Vagina (tissue), 2 donors: ENCODE results near the gene KCNJ10.

Source experiments
- POLR2A ChIP-seq, 2 donors: fragments of 450-650 bp; IDR thresholded peaks; one replicate each; pipeline ENCODE4 v1.6.1; 2017; ENCODE audit warnings: antibody characterized with exemption in 2 of 2, mild to moderate bottlenecking in 2 of 2, moderate library complexity in 2 of 2
- POLR2AphosphoS5 ChIP-seq, 2 donors: sonication (generic); formaldehyde crosslinking; IDR thresholded peaks; one replicate each; pipeline ENCODE4 v1.9.0; 2017; ENCODE audit warnings: antibody characterized with exemption in 2 of 2, mild to moderate bottlenecking in 2 of 2, low read depth in 1 of 2; ENCODE audit not compliant: insufficient read depth in 1 of 2
- TF ChIP-seq, protein P1 (sequence below), 3 experiments: fragments of 450-650 bp in 2 of 3; fragments of 200-600 bp in 1 of 3; sonication (generic) in 1 of 3; IDR thresholded peaks; one replicate each; pipeline ENCODE4 v1.5.1; 2017 to 2019; ENCODE audit warnings: antibody characterized with exemption in 3 of 3, mild to moderate bottlenecking in 2 of 3, moderate library complexity in 2 of 3

DNA sequence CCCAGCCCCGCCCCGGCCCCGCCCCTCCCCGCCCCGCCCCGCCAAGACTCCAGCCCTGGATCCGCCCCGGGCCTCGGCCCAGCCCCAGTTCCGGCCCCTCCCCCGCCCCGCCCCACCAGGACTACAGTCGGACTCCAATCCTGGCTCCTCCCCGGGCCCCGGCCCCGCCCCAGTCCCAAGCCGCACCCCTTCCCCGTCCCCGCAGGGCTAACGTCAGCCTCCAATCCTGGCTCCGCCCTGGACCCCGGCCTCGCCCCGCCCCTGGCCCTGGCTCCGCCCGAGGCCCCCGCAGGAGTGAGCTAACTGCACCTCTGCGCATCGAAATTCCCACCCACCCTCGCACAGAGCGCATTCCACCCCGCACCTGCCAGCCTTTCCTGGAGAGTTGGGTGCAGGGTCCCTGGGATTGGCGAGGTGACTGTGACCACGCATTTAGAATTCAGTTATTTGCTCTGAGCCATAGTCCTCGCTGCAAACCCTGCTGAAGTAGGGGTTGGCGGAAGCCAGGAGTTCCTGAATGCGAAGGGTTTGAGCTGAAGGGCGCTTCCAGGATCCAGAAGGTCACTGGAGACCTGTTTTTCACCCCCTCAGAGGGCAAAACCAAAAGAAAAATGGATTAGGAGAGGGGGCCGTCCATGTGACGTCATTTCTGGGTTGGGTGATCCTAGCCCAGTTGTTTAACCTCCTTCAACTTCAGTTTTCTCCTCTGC, 29.0 kb upstream of the KCNJ10 start:
- peak in 1 of 2 donors; percentile 58 for TF ChIP-seq POLR2A (IDR thresholded peaks at IDR 0.05)
- TF ChIP-seq, protein P1, sequence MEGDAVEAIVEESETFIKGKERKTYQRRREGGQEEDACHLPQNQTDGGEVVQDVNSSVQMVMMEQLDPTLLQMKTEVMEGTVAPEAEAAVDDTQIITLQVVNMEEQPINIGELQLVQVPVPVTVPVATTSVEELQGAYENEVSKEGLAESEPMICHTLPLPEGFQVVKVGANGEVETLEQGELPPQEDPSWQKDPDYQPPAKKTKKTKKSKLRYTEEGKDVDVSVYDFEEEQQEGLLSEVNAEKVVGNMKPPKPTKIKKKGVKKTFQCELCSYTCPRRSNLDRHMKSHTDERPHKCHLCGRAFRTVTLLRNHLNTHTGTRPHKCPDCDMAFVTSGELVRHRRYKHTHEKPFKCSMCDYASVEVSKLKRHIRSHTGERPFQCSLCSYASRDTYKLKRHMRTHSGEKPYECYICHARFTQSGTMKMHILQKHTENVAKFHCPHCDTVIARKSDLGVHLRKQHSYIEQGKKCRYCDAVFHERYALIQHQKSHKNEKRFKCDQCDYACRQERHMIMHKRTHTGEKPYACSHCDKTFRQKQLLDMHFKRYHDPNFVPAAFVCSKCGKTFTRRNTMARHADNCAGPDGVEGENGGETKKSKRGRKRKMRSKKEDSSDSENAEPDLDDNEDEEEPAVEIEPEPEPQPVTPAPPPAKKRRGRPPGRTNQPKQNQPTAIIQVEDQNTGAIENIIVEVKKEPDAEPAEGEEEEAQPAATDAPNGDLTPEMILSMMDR (IDR thresholded peaks at IDR 0.05): no peak
- peak in 1 of 2 donors; percentile 93 for TF ChIP-seq POLR2AphosphoS5 (IDR thresholded peaks at IDR 0.05; ENCODE audit: insufficient read depth in 1 of 2, low read depth in 1 of 2)
